ENCODE measurements around the gene PID1.
"Not testable (repeated sequence)": the region's sequence is repeated elsewhere in the genome, so short reads cannot be mapped to it uniquely, and the experiment has no call there.

Gene PID1

DNA sequence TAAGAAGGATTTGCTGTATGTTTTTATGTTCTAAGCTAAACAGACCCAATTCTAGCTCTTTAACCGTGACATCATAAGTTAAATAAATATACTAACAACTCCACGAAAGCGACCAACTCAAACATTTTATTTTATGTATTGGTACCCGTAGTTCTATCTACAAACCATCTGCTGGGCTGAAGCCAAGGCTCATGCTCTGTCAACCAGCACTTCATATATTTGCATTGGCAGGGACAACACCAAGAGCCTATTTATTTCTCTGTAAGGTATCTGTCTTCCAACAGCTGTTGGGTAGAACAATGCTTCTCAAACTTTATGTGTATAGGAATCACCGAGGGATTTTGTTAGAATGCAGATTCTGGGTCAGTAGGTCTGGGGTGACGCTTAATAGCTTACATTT, 64.5 kb downstream of the PID1 start:
- no peak for DNase-seq

DNA sequence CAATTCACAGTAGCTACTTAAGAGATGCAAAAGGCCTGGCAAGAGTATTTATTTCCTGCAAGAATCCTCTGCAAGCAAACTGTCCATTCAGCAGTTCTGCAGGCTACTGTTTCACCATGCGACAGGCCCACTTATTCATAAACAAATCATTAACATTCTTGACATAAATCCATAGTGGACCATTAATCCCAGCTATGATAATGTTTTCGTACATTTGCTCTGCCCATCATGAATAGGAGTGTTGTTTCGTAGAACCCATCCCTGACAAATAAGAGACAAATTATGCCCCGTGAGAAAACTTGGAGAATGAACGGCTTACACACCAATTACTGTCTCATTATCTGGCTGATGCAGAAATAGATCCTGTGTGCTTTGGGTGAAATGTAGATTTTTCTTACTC, 65.4 kb downstream of the PID1 start:
- DNase-seq = no peak

GRCh38 chr2:229202646-229203045, 68.4 kb downstream of the PID1 start:
- DNase-seq = no peak

DNA sequence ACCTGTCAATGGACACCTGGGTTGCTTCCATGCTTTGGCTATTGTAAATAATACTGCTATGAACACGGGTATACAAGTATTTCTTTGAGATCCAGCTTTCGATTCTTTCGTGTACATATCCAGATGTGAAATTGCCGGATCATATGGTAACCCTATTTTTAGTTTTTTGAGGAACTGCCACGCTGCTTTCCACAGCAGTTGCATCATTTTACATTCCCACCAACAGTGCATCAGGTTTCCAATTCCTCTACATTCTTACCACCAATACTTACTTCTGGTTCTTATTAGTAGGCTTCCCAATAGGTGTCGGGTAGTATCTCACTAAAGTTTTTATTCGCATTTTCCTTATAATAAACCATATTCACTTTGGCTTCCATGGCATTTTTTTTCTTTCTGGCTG, 69.6 kb downstream of the PID1 start:
- no peak for DNase-seq

DNA sequence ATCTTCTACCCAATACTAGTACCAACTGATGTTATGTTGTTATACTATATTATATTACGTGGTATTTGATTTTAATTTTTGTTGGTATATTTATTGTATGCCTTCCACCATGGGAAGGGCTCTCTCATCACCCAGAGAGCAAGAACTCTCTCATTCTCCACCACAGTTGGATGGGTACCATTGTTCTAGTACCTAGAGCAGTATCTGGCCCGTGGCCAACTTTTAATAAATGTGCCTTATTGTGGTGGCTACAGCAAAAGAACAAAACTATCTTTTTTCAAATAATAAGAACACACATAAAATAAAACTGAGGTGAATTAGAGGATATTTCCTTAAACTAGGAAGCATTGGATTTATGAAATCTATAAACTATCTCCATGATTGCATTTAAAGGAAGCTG, 71.8 kb downstream of the PID1 start:
- DNase-seq = no peak

- no peak for DNase-seq
These were observed 74.6 kb downstream of the PID1 start for GRCh38 chr2:229196448-229196847.

DNA sequence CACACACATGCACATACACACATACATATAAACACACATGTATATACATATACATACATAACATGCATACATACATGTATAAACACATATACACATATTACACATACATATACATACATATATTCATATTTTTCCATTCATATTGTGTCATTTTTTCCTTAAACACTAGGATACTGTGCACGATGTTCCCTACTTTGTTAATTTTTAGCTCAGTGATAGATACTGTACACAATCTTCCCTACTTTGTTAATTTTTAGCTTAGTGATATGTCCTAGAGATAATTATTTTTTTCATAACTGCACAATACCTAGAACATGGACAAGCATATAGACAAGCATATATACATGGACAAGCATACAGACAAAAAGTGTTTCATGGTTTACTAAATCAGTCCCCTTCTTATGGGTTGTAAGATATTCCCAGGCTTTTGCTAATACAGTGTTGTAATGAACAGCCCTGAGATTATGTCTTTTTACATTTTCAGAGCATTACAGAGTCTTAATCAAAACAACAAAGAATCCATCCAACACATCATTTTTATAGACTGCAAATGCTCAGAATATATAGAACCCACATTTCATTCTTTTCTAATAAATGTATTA, 75.6 kb downstream of the PID1 start:
- DNase-seq = no peak

DNA sequence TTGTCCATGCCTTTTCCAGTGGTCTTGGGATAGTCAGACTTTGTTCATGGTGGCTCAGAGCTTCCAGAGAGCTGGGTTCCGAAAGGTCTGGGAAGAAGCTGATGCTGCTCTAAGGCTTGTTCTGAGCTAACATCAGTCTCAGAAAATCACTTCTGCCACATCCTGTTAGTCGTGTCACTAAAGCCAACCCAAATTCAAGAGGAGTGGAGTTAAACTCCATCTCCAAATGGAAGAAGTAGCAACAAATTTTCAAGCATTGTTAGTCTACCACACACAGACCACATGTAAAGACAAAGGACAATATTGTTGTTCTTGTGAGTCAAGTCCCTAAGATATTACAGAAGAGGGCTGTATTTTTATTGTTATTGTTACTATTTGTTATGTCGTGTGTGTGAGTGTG, 77.8 kb downstream of the PID1 start:
- DNase-seq = no peak

DNA sequence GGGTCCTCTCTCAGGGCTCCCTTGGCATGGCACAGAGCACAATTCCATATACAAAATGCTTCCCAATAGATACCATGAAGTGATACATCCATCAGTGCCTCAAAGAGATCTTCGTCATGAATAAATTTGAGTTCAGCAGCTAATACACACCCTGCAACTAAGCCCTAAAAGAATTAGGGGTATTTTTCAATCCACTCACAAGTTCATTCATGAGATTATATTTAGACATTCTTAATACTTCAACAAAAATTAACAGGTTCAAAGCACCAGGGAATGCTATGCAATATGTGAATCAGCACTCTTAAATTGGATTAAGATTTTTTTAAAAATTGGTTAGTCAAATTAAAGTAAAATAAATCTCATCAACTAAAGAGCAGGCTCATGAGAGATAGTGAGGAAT, 79.7 kb downstream of the PID1 start:
- no peak for DNase-seq

- not testable (repeated sequence) for DNase-seq
These were observed 84.0 kb downstream of the PID1 start for GRCh38 chr2:229187123-229187522.

DNA sequence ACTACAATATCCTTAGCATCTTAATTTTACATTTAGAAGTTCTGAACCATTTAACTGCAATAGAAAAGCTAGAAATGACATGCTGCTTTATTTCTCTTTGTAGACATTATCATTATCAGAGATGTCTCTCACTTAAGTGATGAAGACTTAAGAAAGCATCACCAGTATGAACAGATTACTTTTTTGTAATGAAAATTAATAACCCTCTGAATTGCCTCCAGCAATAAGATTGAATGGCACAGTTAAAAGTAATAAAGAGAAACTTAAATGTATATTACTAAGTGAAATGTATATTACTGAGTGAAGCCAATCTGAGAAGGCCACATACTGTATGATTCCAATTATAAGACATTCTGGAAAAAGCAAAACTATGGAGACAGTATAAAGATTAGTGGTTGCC, 89.4 kb downstream of the PID1 start:
- DNase-seq = no peak

GRCh38 chr2:229180658-229181057, 90.4 kb downstream of the PID1 start:
- no peak for DNase-seq

- DNase-seq = no peak
These were observed 91.5 kb downstream of the PID1 start for GRCh38 chr2:229179628-229180027.

DNA sequence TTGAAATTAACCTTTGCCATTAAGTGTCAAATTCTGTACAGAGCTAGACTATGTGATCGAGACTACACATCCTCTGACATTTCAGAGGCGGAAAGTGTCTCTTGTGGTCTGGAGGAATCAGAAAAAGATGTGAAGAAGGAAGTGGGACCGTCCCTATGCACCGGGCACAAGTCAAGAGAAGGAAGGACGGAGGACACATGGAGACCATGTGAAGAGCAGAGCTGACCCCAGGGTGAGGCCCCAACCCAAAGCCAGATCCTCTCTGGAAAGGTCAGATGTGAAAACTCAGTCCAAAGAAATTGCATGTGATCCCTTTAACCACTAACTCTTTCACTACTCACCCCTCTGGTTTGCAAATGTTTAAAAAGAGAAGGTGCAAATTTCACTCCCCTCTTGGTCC, 92.4 kb downstream of the PID1 start:
- no peak for DNase-seq

DNA sequence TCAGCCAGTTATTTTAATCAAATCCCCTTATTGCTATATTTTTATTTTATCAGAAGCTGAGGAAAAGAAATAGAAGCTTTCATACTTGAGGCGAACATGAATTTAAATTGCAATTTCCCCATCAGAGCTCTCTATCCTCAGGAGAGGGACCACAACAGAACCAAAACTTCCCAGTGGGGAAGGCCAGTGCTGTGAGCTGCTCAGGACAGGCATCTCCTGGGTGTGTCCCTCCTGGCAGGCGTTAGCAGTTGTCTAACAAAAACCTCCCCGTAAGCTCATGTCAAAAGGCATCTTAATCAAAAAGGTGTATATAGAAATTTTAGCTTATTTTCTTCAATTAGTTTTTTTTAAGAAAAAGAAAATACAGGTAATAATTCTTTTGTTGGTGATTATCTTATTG, 93.0 kb downstream of the PID1 start:
- DNase-seq = no peak

GRCh38 chr2:229176136-229176535, 95.0 kb downstream of the PID1 start:
- DNase-seq = no peak

GRCh38 chr2:229175497-229175863, 95.6 kb downstream of the PID1 start:
- no peak for DNase-seq

DNA sequence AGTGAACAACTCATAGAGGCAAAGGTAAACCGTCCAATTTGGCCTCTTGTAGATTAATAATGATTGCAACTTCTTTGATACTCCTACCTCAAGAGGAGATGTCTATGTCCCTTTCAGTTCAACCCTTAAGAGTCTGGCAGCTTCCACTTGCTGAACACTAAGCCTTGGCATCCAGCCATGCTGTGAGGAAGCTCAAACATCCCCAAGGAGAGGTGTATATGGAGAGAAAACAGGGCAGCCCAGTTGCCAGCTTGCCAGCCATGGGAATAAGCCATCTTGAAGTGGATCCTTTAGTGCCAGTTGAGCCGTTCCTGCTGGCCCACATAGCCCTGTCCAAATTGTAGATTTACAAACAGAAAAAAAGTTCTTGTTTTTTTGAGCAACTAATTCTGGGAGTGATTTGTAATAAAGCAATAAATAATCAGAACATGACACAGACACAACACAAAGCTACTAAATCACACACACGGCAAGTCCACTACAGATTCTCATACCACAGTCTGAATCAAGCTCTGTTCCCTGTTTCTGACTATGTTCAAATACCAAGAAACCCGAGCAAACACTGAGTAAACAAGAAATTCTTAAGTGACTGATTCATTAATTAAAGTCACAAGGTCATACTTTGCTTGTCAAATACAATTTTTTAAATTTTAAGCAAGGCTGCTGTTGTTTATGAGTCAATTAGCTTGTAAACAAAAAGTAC, 96.1 kb downstream of the PID1 start:
- DNase-seq = no peak

- no peak for DNase-seq
These were observed 97.2 kb downstream of the PID1 start for GRCh38 chr2:229173825-229174359.

GRCh38 chr2:229170916-229171315, 100.2 kb downstream of the PID1 start:
- DNase-seq = no peak

GRCh38 chr2:229170171-229170570, 100.9 kb downstream of the PID1 start:
- no peak for DNase-seq

GRCh38 chr2:229169751-229170150, 101.3 kb downstream of the PID1 start:
- no peak for DNase-seq

GRCh38 chr2:229164545-229165249, 106.4 kb downstream of the PID1 start:
- no peak for DNase-seq

GRCh38 chr2:229163893-229164292, 107.2 kb downstream of the PID1 start:
- no peak for DNase-seq
